Frontal cortex (tissue), 4 donors: Measurements from ENCODE around the gene FASTK. TPM values are rescaled to one million over a fixed set of nuclear protein-coding genes. Genes with fewer than 3 reads are reported as not detected.
A peak's percentile ranks its signal among the peaks of the same experiment; 100 is the strongest.

Experiments
- DNase-seq, 2 donors: peaks; one replicate each; pipeline ENCODE4 v3.0.0; 2012; ENCODE audit warnings: low spot score in 2 of 2
- FAIRE-seq: peaks from 2 replicates; lab custom pipeline; 2012; peaks lifted over from hg19 to GRCh38; lab: Jason Lieb, UNC
- total RNA-seq: library from RNA; depleted of rRNA; stranded (reverse); fragments of >200 nt; gene quantifications from one replicate; pipeline ENCODE4 v1.2.3, GENCODE V29; 2014
- donor health status: control.
- donor health status: control.
- donor health status: control.

The FASTK gene
- total RNA-seq, 1 donor from 2014 or later = 32.6 TPM

- FAIRE-seq = no peak
- DNase-seq = no peak
Observed at GRCh38 chr7:151101621-151102396, 21.2 kb upstream of the FASTK start.

DNA sequence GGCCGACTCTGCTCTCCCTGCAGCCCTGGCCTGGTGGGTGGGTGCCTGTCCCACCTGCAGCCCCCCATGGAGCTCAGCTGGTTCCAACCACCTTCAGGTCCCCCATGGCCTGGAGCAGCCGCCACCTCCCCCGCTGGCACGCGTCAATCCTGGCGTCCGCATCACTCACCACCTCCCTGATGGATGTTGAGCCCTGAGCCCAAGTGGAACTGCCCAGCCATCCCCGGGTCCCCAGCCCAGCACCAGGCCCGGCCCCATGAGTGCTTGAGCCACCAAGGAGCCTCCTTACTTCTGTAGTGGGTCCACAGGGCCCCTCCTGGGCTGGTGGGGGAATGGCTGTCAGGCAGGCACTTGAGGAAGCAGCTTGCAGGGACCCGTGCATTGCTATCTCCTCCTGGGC, 20.3 kb upstream of the FASTK start:
- DNase-seq = no peak
- no peak for FAIRE-seq

- DNase-seq (no peak), FAIRE-seq (no peak)
Observed at GRCh38 chr7:151099486-151100211, 19.0 kb upstream of the FASTK start.

DNA sequence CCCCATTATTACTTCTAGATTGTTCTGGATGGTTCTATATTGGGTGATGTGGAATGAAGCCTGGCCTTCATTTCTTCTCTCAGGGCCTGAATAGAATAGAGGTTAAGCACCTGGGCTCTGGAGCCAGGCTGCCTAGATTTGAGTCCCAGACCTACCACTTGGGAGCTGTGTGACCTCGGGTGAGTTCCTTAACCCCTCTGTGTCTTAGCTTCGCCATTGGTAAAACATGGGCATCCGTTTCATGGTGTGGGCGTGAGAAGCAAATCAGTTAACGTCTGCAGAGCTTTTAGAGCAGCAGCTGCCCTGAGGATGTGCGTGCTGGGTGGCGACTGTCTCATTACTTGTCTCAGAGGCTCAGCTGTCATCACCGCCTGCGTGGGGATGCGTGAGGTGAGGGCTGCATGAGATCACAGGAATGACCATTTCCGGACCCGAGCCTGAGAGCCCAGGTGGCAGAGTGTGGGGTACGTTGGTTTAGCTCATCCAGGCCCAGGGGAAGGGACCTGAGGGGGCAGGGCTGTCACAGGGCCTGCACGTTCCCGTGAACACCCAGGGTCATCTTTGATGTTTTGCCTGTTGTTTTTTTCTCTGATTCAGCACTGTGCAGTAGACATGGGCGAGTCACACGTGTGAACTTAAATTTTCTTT, 15.3 kb upstream of the FASTK start:
- no peak for FAIRE-seq
- DNase-seq = no peak

- FAIRE-seq (no peak), DNase-seq (no peak)
Observed at GRCh38 chr7:151095123-151095797, 14.7 kb upstream of the FASTK start.

DNA sequence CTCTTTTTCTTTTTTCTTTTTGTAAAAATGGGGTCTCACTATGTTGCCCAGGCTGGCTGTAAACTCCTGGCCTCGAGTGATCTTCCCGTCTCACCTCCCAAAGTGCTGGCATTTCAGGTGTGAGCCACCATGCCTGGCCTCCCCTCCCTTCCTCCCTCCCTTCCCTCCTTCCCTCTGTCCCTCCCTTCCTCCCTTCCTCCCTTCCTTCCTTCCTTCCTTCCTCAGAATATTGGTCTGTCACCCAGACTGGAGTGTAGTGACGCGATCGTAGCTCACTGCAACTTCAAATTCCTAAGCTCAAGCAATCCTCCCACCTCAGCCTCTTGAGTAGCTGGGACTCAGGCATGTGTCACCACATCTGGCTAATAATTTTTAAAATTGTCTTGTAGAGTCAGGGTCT, 14.1 kb upstream of the FASTK start:
- DNase-seq (no peak), FAIRE-seq (no peak)

- DNase-seq = no peak
- FAIRE-seq = no peak
Observed at GRCh38 chr7:151093748-151094147, 13.1 kb upstream of the FASTK start.

DNA sequence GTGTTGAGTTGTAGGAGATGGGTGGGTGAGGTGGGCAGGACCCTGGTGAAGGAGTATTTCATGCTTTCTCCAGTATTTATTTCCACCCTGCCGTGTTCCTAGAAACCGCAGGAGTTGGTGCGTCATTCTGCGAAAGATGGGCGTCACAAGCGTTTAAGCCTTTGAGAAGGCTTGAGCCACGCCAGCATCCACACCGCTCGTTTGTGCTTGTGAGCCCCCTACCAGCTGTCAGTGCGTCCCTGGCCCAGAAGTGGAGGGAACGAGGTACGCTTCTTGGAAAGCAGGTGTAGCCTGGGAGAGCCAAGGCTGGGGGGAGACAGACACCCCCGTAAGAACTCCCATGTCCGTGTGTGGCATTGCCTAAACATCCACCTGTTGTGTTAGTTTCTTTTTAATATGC, 11.4 kb upstream of the FASTK start:
- no peak for DNase-seq
- FAIRE-seq = no peak

DNA sequence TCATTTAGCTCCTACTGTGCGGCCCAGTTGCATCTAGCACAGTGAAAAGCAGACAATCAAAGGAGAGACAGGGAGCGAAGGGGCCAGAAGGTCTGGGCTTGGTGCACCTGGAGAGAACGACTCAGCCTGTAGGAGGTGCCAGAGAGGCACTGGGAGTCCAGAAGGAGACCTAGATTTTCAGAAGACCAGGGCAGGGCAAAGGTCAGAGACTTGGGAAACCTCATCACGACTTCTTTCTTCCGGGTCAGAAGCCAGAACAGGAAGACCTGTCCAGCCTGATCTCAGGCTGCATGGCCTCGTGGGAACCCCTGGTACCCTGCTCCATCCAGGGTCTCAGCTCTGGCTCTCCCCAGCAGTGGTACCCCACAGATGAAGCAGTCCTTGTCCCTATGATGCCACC, 10.8 kb upstream of the FASTK start:
- DNase-seq (no peak), FAIRE-seq (no peak)

- FAIRE-seq = no peak
- DNase-seq = no peak
Observed at GRCh38 chr7:151091003-151091402, 10.4 kb upstream of the FASTK start.

GRCh38 chr7:151089893-151090730, 9.5 kb upstream of the FASTK start:
- DNase-seq = no peak
- FAIRE-seq = no peak

DNA sequence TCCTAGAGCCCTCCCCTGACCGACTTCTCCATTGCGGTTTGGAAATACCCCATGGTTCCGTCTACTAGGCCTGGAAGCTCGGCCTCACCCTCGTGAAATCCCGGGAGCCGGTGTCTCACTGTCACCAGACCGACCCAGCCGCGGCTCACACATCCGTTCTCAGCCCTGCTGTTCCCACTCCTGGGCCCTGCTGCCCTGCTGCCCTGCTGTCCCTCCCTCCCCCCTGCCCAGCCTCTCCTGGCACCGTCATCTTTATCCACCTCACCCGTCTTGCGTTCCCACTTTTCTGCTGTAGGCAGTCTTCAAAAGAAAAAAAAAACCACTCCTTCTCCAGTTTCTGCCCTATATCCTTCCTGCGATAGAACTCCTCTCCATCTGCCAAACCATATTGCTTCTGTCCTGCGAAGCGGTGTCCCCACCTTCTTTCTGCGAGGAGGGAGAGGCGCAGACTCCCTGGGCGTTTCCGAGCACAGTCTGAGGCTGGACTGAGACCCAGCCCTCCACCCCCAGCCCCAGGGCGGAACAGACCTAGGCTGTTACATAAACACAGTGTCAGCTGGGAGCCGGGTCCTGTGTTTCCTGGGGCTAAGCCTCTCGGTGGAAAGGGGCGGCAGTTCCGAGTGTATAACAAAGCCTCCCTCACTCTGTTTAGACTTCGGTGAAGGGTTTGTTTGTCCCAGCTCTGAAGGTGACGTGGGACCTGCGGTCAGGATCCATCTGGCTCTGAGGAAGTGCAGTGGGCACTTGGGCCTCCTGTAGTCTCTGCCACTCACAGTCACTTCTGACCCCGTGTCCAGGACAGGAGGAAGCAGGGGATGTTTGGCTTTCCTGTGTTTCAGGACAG, 8.5 kb upstream of the FASTK start:
- DNase-seq (no peak), FAIRE-seq (no peak)

- DNase-seq = no peak
- FAIRE-seq = no peak
Observed at GRCh38 chr7:151088019-151088855, 7.6 kb upstream of the FASTK start.

DNA sequence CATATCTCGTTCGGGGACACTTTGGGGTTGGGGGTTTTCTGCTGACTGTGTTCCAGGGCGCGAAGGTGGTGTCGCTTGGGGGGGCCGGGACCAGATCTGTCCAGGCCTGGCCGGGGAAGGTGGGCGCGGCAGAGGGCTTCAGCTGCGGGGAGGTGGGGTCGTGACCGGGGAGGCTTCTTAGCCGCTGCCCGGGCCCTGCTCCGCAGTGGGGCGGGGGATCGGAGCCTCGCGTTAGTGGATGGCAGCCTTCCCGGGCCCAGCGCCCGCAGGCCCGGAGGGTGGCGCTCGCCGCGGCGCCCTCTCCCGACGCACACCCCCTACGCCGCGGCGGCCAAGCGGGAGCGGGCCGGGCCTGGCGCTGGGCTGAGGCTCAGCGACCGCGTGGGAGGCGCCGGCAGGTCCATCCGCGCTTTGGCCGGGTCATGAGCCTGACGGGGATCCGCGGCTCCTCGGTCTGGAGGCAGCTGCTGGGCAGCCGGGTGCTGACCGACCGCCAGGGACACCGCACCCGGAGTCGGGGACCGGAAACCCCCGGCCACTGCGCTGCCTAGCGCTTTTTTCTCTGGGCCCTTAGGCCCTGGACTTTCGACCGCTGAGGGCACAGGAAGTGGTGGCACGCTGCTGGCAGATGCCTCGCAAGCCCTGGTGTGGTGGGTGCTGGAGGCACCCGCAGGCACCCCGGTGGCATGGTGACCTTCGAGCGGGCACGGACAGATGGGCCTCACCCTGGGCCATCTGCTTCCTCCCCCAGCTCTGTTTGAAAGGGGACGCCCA, 6.8 kb upstream of the FASTK start:
- FAIRE-seq (no peak), DNase-seq (peak; percentile 66 to 84)

DNA sequence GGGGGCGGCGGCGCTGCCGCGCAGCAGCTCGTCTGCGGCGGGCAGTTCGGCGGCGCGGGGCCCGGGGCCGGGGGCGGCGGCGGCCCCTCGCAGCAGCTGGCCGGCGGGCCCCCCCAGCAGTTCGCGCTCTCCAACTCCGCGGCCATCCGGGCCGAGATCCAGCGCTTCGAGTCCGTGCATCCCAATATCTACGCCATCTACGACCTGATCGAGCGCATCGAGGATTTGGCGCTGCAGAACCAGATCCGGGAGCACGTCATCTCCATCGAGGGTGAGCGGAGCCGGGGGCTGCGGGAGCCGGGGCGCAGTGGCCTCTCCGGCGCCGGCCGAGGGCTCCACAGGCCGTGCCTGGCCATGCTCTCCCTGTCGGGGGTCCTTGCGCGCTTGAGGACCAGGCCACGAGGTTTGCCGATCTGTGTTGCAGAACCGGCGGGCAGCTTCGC, 6.2 kb upstream of the FASTK start:
- DNase-seq = no peak
- FAIRE-seq = no peak

DNA sequence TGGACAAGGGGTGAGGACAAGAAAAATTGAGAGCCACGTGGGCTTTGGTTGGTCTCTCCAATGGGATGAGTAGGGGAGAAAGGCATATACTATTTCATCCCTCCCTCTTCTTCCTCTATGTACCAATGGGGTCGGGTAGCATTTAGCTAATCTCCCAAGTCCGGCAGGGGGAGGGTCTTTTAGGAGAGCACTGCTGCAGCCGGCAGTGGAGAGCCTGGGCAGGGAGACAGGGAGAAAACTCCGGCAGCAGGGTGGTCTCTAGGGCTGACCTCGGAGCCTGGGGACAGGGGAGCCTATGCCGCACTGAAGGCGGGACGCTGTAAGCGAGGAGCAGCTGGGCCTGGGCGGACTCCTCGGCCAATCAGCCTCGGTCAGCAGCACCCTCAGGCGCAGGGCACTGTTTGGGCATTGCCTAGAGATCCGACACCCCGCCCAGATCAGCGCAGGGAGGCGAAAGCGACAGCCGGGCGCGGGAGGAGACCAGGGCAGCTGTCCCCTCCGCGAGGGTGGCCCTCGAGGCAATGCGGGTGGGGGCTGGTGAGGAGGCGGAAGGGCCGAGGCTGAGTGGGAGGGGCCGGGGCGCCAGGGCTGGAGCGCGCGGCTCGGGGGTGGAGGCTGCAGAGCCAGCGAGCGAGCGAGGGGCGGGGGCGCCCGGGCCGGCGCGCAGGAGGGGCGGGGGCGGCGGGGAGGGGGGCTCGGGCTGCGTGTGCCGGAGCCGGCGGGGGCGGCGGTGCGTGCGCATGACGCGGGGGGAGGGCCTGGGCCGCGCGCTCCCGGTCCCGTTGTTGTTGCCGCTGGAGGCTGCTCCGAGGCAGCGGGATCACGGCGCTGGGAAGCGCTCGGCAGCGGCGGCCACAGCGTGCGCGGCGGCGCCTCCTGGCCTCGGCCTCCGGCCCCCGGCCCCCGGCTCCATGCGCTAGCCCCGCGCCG, 5.3 kb upstream of the FASTK start, which contains the start of gene AGAP3:
AGAP3 (plus strand) TSS at position 785 of the 930 bp plus-strand sequence. CDS start 267 bp downstream, outside the sequence.
- no peak for FAIRE-seq
- peak; percentile 95 to 98 for DNase-seq
